SHP77 treated with DMSO at 0.1 percent for 48 hours (cell line): ENCODE data around the gene CLASP1.
A peak's percentile ranks its signal among the peaks of the same experiment; 100 is the strongest.
"Not testable (repeated sequence)": the region's sequence is repeated elsewhere in the genome, so short reads cannot be mapped to it uniquely, and the experiment has no call there.

ENCODE experiments used
- DNase-seq: peaks from one replicate; lab custom pipeline; 2025; lab: John Stamatoyannopoulos, UW

CLASP1 gene

GRCh38 chr2:121319941-121320340 is 329.3 kb downstream of the CLASP1 start:
- DNase-seq = no peak

- DNase-seq = no peak
Measured at GRCh38 chr2:121316986-121317385, 332.3 kb downstream of the CLASP1 start.

GRCh38 chr2:121313701-121314100 is 335.6 kb downstream of the CLASP1 start:
- not testable (repeated sequence) for DNase-seq

GRCh38 chr2:121309801-121310200 is 339.5 kb downstream of the CLASP1 start:
- no peak for DNase-seq

GRCh38 chr2:121309323-121309722 is 339.9 kb downstream of the CLASP1 start:
- DNase-seq = no peak

- no peak for DNase-seq
Measured at GRCh38 chr2:121307048-121307447, 342.2 kb downstream of the CLASP1 start.

- DNase-seq = no peak
Measured at GRCh38 chr2:121304941-121305340, 344.3 kb downstream of the CLASP1 start.

- DNase-seq = no peak
Measured at GRCh38 chr2:121303531-121304263, 345.6 kb downstream of the CLASP1 start.

- not testable (repeated sequence) for DNase-seq
Measured at GRCh38 chr2:121301190-121301589, 348.1 kb downstream of the CLASP1 start.

GRCh38 chr2:121298476-121298875 is 350.8 kb downstream of the CLASP1 start:
- no peak for DNase-seq

GRCh38 chr2:121297866-121298265 is 351.4 kb downstream of the CLASP1 start:
- not testable (repeated sequence) for DNase-seq

GRCh38 chr2:121297217-121297830 is 351.9 kb downstream of the CLASP1 start:
- peak; percentile 66 for DNase-seq

GRCh38 chr2:121295911-121296650 is 353.2 kb downstream of the CLASP1 start:
- DNase-seq = no peak

- DNase-seq = no peak
Measured at GRCh38 chr2:121294881-121295840, 354.1 kb downstream of the CLASP1 start.

GRCh38 chr2:121293450-121294325 is 355.6 kb downstream of the CLASP1 start:
- DNase-seq = no peak

GRCh38 chr2:121291251-121291580 is 358.0 kb downstream of the CLASP1 start:
- no peak for DNase-seq

GRCh38 chr2:121289271-121289670 is 360.0 kb downstream of the CLASP1 start:
- no peak for DNase-seq

GRCh38 chr2:121288454-121289231 is 360.6 kb downstream of the CLASP1 start:
- no peak for DNase-seq

- DNase-seq = no peak
Measured at GRCh38 chr2:121287956-121288355, 361.3 kb downstream of the CLASP1 start.
